ENCODE measurements around the gene TRDN. TPM values are rescaled to one million over a fixed set of nuclear protein-coding genes. Genes with fewer than 3 reads are reported as not detected.

The TRDN gene
- total RNA-seq, 4 donors from 2014 or later = under 0.01 to 5.6 (median 1.6) TPM; not detected in 1

GRCh38 chr6:123447315-123447937, 189.3 kb downstream of the TRDN start:
- Histone ChIP-seq H3K27me3 (no peaks in the 10 kb centered on the region), H3K9me3 (no peaks in the 10 kb centered on the region), H3K4me3 (no peak overlapping the region), H3K36me3 (no peaks in the 10 kb centered on the region), H3K4me1 (no peaks in the 10 kb centered on the region), H3K27ac (no peak overlapping the region)
- no peak for DNase-seq
- intact Hi-C loops (cut with DNase I; ENCODE audit: low total_unique reads) = no loop called here
- TF ChIP-seq POLR2A (IDR thresholded peaks at IDR 0.05) = no peak
- no peak for TF ChIP-seq CTCF (IDR thresholded peaks at IDR 0.05)

GRCh38 chr6:123439371-123439770, 197.4 kb downstream of the TRDN start:
- intact Hi-C loops (cut with DNase I; ENCODE audit: low total_unique reads) = no loop called here
- Histone ChIP-seq H3K4me3 (no peak overlapping the region), H3K27ac (no peak overlapping the region), H3K4me1 (no peaks in the 10 kb centered on the region), H3K27me3 (no peaks in the 10 kb centered on the region), H3K36me3 (no peaks in the 10 kb centered on the region), H3K9me3 (no peaks in the 10 kb centered on the region)
- no peak for TF ChIP-seq POLR2A (IDR thresholded peaks at IDR 0.05)
- TF ChIP-seq CTCF (IDR thresholded peaks at IDR 0.05) = no peak
- DNase-seq = no peak

- no peak for TF ChIP-seq POLR2A (IDR thresholded peaks at IDR 0.05)
- TF ChIP-seq CTCF (IDR thresholded peaks at IDR 0.05) = no peak
- H3K4me1 ChIP-seq = no peaks in the 10 kb centered on the region
- no peak overlapping the region for H3K4me3 ChIP-seq
- H3K36me3 ChIP-seq = no peaks in the 10 kb centered on the region
- H3K27ac ChIP-seq = no peak overlapping the region
- DNase-seq = no peak
- H3K9me3 ChIP-seq = no peaks in the 10 kb centered on the region
- intact Hi-C loops (cut with DNase I; ENCODE audit: low total_unique reads) = no loop called here
- H3K27me3 ChIP-seq = no peaks in the 10 kb centered on the region
Measured at GRCh38 chr6:123434186-123434585, 202.6 kb downstream of the TRDN start.

- DNase-seq = no peak
Measured at GRCh38 chr6:123430970-123431369, 205.8 kb downstream of the TRDN start.

GRCh38 chr6:123427008-123427407, 209.7 kb downstream of the TRDN start:
- H3K27me3 ChIP-seq = no peaks in the 10 kb centered on the region
- no peaks in the 10 kb centered on the region for H3K4me1 ChIP-seq
- H3K4me3 ChIP-seq = no peak overlapping the region
- no peaks in the 10 kb centered on the region for H3K9me3 ChIP-seq
- DNase-seq = no peak
- TF ChIP-seq CTCF (IDR thresholded peaks at IDR 0.05) = no peak
- TF ChIP-seq POLR2A (IDR thresholded peaks at IDR 0.05) = no peak
- intact Hi-C loops (cut with DNase I; ENCODE audit: low total_unique reads) = no loop called here
- no peaks in the 10 kb centered on the region for H3K36me3 ChIP-seq
- H3K27ac ChIP-seq = no peak overlapping the region

More at GRCh38 chr6:123430970-123431369, 205.8 kb downstream of the TRDN start:
- intact Hi-C loops (cut with DNase I; ENCODE audit: low total_unique reads) = no loop called here
- Histone ChIP-seq H3K27ac (no peak overlapping the region), H3K9me3 (no peaks in the 10 kb centered on the region), H3K36me3 (no peaks in the 10 kb centered on the region), H3K27me3 (no peaks in the 10 kb centered on the region), H3K4me3 (no peak overlapping the region), H3K4me1 (no peaks in the 10 kb centered on the region)
- TF ChIP-seq CTCF (IDR thresholded peaks at IDR 0.05) = no peak
- TF ChIP-seq POLR2A (IDR thresholded peaks at IDR 0.05) = no peak
